H1 (cell line): Measurements from ENCODE around the gene ARL2BP. TPM values are rescaled to one million over a fixed set of nuclear protein-coding genes. Genes with fewer than 3 reads are reported as not detected.

Source experiments
- BRCA1 ChIP-seq: IDR thresholded peaks from 2 replicates; pipeline ENCODE4 v1.6.1; 2012; ENCODE audit warnings: low read depth, low read length, improper control_type of control experiment
- CBX5 ChIP-seq: fragments of 300-800, 300-1000 bp; sonication (generic); IDR thresholded peaks from 2 replicates; pipeline ENCODE4 v1.7.1; 2016; ENCODE audit warnings: antibody characterized with exemption, low read length, low read depth
- CEBPB ChIP-seq: IDR thresholded peaks from 2 replicates; pipeline ENCODE4 v1.6.1; 2012; ENCODE audit warnings: low read depth, low read length
- CHD2 ChIP-seq: IDR thresholded peaks from 2 replicates; pipeline ENCODE4 v1.6.1; 2012; ENCODE audit warnings: low read length, improper control_type of control experiment
- CTBP2 ChIP-seq: IDR thresholded peaks from 2 replicates; pipeline ENCODE4 v1.7.0; 2011; ENCODE audit warnings: borderline replicate concordance, mild to moderate bottlenecking, moderate library complexity, mixed read lengths, low read length; ENCODE audit not compliant: insufficient read depth, insufficient read length
- EP300 ChIP-seq, 2 experiments: IDR thresholded peaks; 1 replicate in 1 of 2; 2 replicates in 1 of 2; pipeline ENCODE4 v1.6.1; 2011 to 2012; ENCODE audit warnings: low read depth in 2 of 2, low read length in 2 of 2, mild to moderate bottlenecking in 2 of 2, borderline replicate concordance in 1 of 2, inconsistent platforms in 1 of 2, moderate library complexity in 1 of 2
- GABPA ChIP-seq: IDR thresholded peaks from 2 replicates; pipeline ENCODE4 v1.6.1; 2011; ENCODE audit warnings: mild to moderate bottlenecking, low read length, moderate library complexity, borderline replicate concordance; ENCODE audit not compliant: insufficient read depth
- HDAC2 ChIP-seq, 2 experiments: fragments of 300-600 bp in 1 of 2; sonication (generic) in 1 of 2; IDR thresholded peaks; 2 replicates each; pipeline ENCODE4 v1.6.1; 2011 to 2012; ENCODE audit warnings: low read depth in 2 of 2, low read length in 2 of 2, mild to moderate bottlenecking in 2 of 2, moderate library complexity in 2 of 2, borderline replicate concordance in 1 of 2, inconsistent platforms in 1 of 2
- HDAC6 ChIP-seq: IDR thresholded peaks from one replicate; pipeline ENCODE4 v1.7.1; 2012; ENCODE audit warnings: low read depth, mild to moderate bottlenecking, inconsistent platforms, low read length, moderate library complexity
- JUND ChIP-seq: IDR thresholded peaks from 2 replicates; pipeline ENCODE4 v1.6.1; 2011; ENCODE audit warnings: mild to moderate bottlenecking, improper control_type of control experiment, low read length
- KDM5A ChIP-seq: fragments of 200-600 bp; IDR thresholded peaks from 2 replicates; pipeline ENCODE4 v1.7.1; 2012; ENCODE audit warnings: mild to moderate bottlenecking, low read length, inconsistent platforms, mixed read lengths
- PHF8 ChIP-seq: fragments of 200-600 bp; sonication (generic); conservative IDR thresholded peaks from 2 replicates; pipeline ENCODE4 v1.7.1; 2012; ENCODE audit warnings: low read depth, mild to moderate bottlenecking, inconsistent platforms, low read length, moderate library complexity
- POLR2A ChIP-seq, 2 experiments: IDR thresholded peaks; 1 replicate in 1 of 2; 2 replicates in 1 of 2; pipeline ENCODE4 v1.6.1; 2011; ENCODE audit warnings: low read depth in 2 of 2, low read length in 2 of 2, mild to moderate bottlenecking in 2 of 2; ENCODE audit errors: control extremely low read depth in 1 of 2
- POLR2AphosphoS5 ChIP-seq: IDR thresholded peaks from 2 replicates; pipeline ENCODE4 v1.6.1; 2011; ENCODE audit warnings: low read depth, low read length
- RAD21 ChIP-seq, 2 experiments: IDR thresholded peaks in 1 of 2; conservative IDR thresholded peaks in 1 of 2; 2 replicates each; pipeline ENCODE4 v1.6.1; 2011; ENCODE audit warnings: low read depth in 2 of 2, low read length in 2 of 2, improper control_type of control experiment in 1 of 2, inconsistent platforms in 1 of 2, mild to moderate bottlenecking in 1 of 2, moderate library complexity in 1 of 2
- RBBP5 ChIP-seq: IDR thresholded peaks from 2 replicates; pipeline ENCODE4 v1.7.1; 2012; ENCODE audit warnings: low read depth, mild to moderate bottlenecking, inconsistent platforms, low read length, moderate library complexity, borderline replicate concordance
- SIN3A ChIP-seq, 2 experiments: IDR thresholded peaks in 1 of 2; conservative IDR thresholded peaks in 1 of 2; 2 replicates each; pipeline ENCODE4 v1.6.1; 2011 to 2012; ENCODE audit warnings: low read length in 2 of 2, improper control_type of control experiment in 1 of 2, low read depth in 1 of 2, mild to moderate bottlenecking in 1 of 2
- SIX5 ChIP-seq: IDR thresholded peaks from 2 replicates; pipeline ENCODE4 v1.6.1; 2011; ENCODE audit warnings: mild to moderate bottlenecking, low read depth, low read length
- TCF12 ChIP-seq: IDR thresholded peaks from 2 replicates; pipeline ENCODE4 v1.6.1; 2011; ENCODE audit warnings: low read depth, mild to moderate bottlenecking, low read length
- TEAD4 ChIP-seq: IDR thresholded peaks from 2 replicates; pipeline ENCODE4 v1.6.1; 2012; ENCODE audit warnings: low read depth, low read length, inconsistent platforms, mixed read lengths
- ZNF274 ChIP-seq: IDR thresholded peaks from 2 replicates; pipeline ENCODE4 v1.7.0; 2012; ENCODE audit warnings: low read length, borderline replicate concordance; ENCODE audit errors: extremely low read depth
- polyA plus RNA-seq, 7 experiments: library from polyadenylated mRNA; depleted of rRNA in 3 of 7; stranded (reverse) in 5 of 7; unstranded in 2 of 7; fragments of >200 nt in 5 of 7; fragments of 200-250 nt in 2 of 7; gene quantifications; 1 replicate in 5 of 7; 2 replicates in 1 of 7; 4 replicates in 1 of 7; pipeline versions ENCODE4 v1.2.1 to v1.2.3, GENCODE V29; 2011 to 2013; ENCODE audit warnings: missing spikeins in 2 of 7, mixed read lengths in 2 of 7
- total RNA-seq: library from RNA; stranded (reverse); fragmentation: NEBNext Ultra II Directional; extraction: Animal tissue kit (Norgen Biotek cat#: 25700); gene quantifications from 2 replicates; pipeline ENCODE4 v1.2.1, GENCODE V29; 2021
- TF ChIP-seq, protein P1 (sequence below): IDR thresholded peaks from 2 replicates; pipeline ENCODE4 v1.6.1; 2011; ENCODE audit warnings: low read depth, mild to moderate bottlenecking, low read length; ENCODE audit not compliant: insufficient read depth
- TF ChIP-seq, protein P2 (sequence below): IDR thresholded peaks from 2 replicates; pipeline ENCODE4 v1.6.1; 2012; ENCODE audit warnings: inconsistent platforms

The ARL2BP gene
- total and polyA plus RNA-seq, 2 of the 8 experiments (the other 6 are each of a cell fraction or from before 2014, with no cell fraction given): 13.6 to 18.3 TPM

DNA sequence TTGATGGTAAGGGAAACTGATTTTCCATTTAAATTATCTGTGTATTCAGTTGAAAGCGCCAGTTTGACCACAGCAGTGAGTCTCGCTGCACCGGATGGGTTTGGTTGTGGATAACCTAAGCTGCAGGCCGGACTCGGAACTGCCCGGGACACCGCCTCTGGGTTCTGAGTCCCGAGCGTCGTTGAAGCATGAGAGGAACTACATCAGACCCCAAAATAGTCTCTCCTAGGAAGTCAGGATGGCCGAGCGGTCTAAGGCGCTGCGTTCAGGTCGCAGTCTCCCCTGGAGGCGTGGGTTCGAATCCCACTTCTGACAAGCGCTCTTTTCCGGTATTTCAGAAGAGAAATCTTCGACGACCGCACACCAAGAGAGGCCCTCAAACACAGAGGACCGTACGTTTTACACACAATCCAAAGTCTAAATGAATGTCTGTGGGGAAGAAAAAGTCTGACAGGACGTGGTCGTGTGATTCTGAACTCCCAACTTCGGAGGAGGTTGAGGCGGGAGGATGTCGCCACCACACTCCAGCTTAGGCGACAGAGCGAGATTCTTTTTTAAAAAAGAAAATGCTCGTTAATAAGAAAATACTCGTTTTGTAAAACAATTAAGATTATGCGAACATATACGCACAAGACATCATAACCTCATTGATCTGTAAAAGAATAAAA is 54.8 kb downstream of the ARL2BP start (continued):
- TF ChIP-seq SIN3A (conservative IDR thresholded peaks at IDR 0.05 in 1 of 2, IDR thresholded peaks at IDR 0.05 in 1 of 2; ENCODE audit: low read depth in 1 of 2, low read length in 2 of 2) (no peak), TCF12 (no peak), KDM5A (no peak), HDAC6 (no peak), CBX5 (no peak), EP300 (IDR thresholded peaks at IDR 0.05; ENCODE audit: borderline replicate concordance in 1 of 2, low read depth in 2 of 2, low read length in 2 of 2) (peak in 1 of 2 experiments; percentile 22; a peak in 1 of 3 replicates), CTBP2 (no peak), CHD2 (no peak), PHF8 (no peak), CEBPB (peak; percentile 80), HDAC2 (IDR thresholded peaks at IDR 0.05; ENCODE audit: borderline replicate concordance in 1 of 2, low read depth in 2 of 2, low read length in 2 of 2) (no peak; a peak in 2 of 4 replicates), POLR2AphosphoS5 (no peak), JUND (no peak), TEAD4 (peak; percentile 66), BRCA1 (no peak), ZNF274 (no peak), GABPA (no peak), SIX5 (no peak), RBBP5 (no peak; the same call in 1 of the 2 replicates), POLR2A (IDR thresholded peaks at IDR 0.05; ENCODE audit: control extremely low read depth in 1 of 2, low read depth in 2 of 2, low read length in 2 of 2) (no peak), RAD21 (IDR thresholded peaks at IDR 0.05 in 1 of 2, conservative IDR thresholded peaks at IDR 0.05 in 1 of 2; ENCODE audit: low read depth in 2 of 2, low read length in 2 of 2) (0 out of 4 replicates have a peak, but pooled peaks have one; percentile 0 to 8)
- TF ChIP-seq, protein P1, sequence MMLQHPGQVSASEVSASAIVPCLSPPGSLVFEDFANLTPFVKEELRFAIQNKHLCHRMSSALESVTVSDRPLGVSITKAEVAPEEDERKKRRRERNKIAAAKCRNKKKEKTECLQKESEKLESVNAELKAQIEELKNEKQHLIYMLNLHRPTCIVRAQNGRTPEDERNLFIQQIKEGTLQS: no peak
- TF ChIP-seq, protein P2, sequence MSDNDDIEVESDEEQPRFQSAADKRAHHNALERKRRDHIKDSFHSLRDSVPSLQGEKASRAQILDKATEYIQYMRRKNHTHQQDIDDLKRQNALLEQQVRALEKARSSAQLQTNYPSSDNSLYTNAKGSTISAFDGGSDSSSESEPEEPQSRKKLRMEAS: 0 out of 2 replicates have a peak, but pooled peaks have one; percentile 8
